Caco-2 (cell line): ENCODE data around the gene PDE11A. TPM values are rescaled to one million over a fixed set of nuclear protein-coding genes. Genes with fewer than 3 reads are reported as not detected.

Experiments
- BruUV-seq: library from RNA; stranded (reverse); fragments of 400-500 nt; replicated peaks from 2 replicates; lab custom pipeline; 2021; lab: Mats Ljungman, UMichigan
- CTCF ChIA-PET: fragments of 300-600 bp; sonication (Branson Sonifier 250); formaldehyde crosslinking; loops from one replicate; lab custom pipeline; 2022; ENCODE audit warnings: antibody characterized with exemption; lab: Charles Lee
- POLR2A ChIA-PET: fragments of 300-600 bp; sonication (Branson Sonifier 250); formaldehyde crosslinking; loops from one replicate; lab custom pipeline; 2022; ENCODE audit warnings: antibody characterized with exemption; lab: Charles Lee
- DNase-seq, 2 experiments: peaks; one replicate each; pipeline versions ENCODE4 v3.0.0 to v3.0.0-alpha.2; 2020 to 2022
- H3K27me3 ChIP-seq: replicated peaks from 2 replicates; pipeline ENCODE4 v1.6.0; 2011; ENCODE audit warnings: low read length; ENCODE audit not compliant: control insufficient read depth, insufficient read depth
- H3K36me3 ChIP-seq: 2 replicates; pipeline ENCODE4 v1.5.1; 2011; ENCODE audit warnings: low read length; ENCODE audit not compliant: control insufficient read depth, insufficient read depth
- H3K4me1 ChIP-seq: fragments of 250-450 bp; sonication (Bioruptor Pico); 2 replicates; pipeline ENCODE4 v1.5.1; 2020; ENCODE audit warnings: mild to moderate bottlenecking
- H3K4me3 ChIP-seq: 2 replicates; pipeline ENCODE4 v1.5.1; 2011; ENCODE audit warnings: low read depth, mild to moderate bottlenecking, control low read depth, low read length
- H3K9me3 ChIP-seq: fragments of 250-450 bp; sonication (Bioruptor Pico); 2 replicates; pipeline ENCODE4 v1.5.1; 2020; ENCODE audit warnings: mild to moderate bottlenecking, moderate library complexity
- H3K27ac Mint-ChIP-seq: one replicate; pipeline ENCODE4 v1.8.0; 2022; ENCODE audit warnings: mixed read lengths; ENCODE audit not compliant: unreplicated experiment
- H3K27me3 Mint-ChIP-seq: one replicate; pipeline ENCODE4 v1.8.0; 2022; ENCODE audit warnings: mixed read lengths; ENCODE audit not compliant: insufficient read depth, unreplicated experiment
- H3K36me3 Mint-ChIP-seq: one replicate; pipeline ENCODE4 v1.8.0; 2022; ENCODE audit warnings: mild to moderate bottlenecking, mixed read lengths; ENCODE audit not compliant: insufficient read depth, unreplicated experiment
- H3K4me1 Mint-ChIP-seq: one replicate; pipeline ENCODE4 v1.8.0; 2022; ENCODE audit warnings: low read depth, mixed read lengths; ENCODE audit not compliant: unreplicated experiment
- H3K4me3 Mint-ChIP-seq: one replicate; pipeline ENCODE4 v1.8.0; 2022; ENCODE audit warnings: mild to moderate bottlenecking, moderate library complexity, mixed read lengths; ENCODE audit not compliant: unreplicated experiment
- H3K9me3 Mint-ChIP-seq: one replicate; pipeline ENCODE4 v1.8.0; 2022; ENCODE audit warnings: mixed read lengths; ENCODE audit not compliant: unreplicated experiment
- CTCF ChIP-seq, 2 experiments: fragments of 200-600 bp in 1 of 2; IDR thresholded peaks; 1 replicate in 1 of 2; 2 replicates in 1 of 2; pipeline versions ENCODE4 v1.5.1 to v1.8.0; 2011 to 2022; ENCODE audit warnings: antibody characterized with exemption in 1 of 2, control low read depth in 1 of 2, inconsistent platforms in 1 of 2, low read depth in 1 of 2, low read length in 1 of 2, mild to moderate bottlenecking in 1 of 2, moderate library complexity in 1 of 2; ENCODE audit not compliant: insufficient read depth in 1 of 2, severe bottlenecking in 1 of 2, unreplicated experiment in 1 of 2
- intact Hi-C: fragments of 100-400 bp; cut with micrococcal nuclease; formaldehyde crosslinking; loops from one replicate; pipeline ENCODE4 v1.10.0; 2022; ENCODE audit not compliant: unreplicated experiment
- total RNA-seq: library from RNA; stranded (reverse); gene quantifications from 2 replicates; pipeline ENCODE4 v1.2.3, GENCODE V29; 2022

Gene PDE11A
- total RNA-seq, 1 experiment from 2014 or later = 0.25 TPM

GRCh38 chr2:177692042-177692782, 380.4 kb downstream of the PDE11A start:
- Mint-ChIP-seq H3K36me3 (no peaks in the 10 kb centered on the region), H3K4me3 (no peak overlapping the region), H3K9me3 (no peaks in the 10 kb centered on the region), H3K27ac (no peak overlapping the region), H3K27me3 (peaks cover 7% of the 10 kb centered on the region), H3K4me1 (peaks cover 10% of the 10 kb centered on the region)
- Histone ChIP-seq H3K36me3 (no peaks in the 10 kb centered on the region), H3K4me3 (no peak overlapping the region), H3K27me3 (no peaks in the 10 kb centered on the region), H3K4me1 (peaks cover 9% of the 10 kb centered on the region; the same call in 1 of the 2 replicates), H3K9me3 (no peaks in the 10 kb centered on the region)
- POLR2A ChIA-PET = no interaction called here
- peak in 1 of 2 experiments; percentile 7 for DNase-seq
- no TSS peak for BruUV-seq
- intact Hi-C loops = no loop called here
- no peak for TF ChIP-seq CTCF (IDR thresholded peaks at IDR 0.05; ENCODE audit: insufficient read depth in 1 of 2, low read depth in 1 of 2, low read length in 1 of 2, severe bottlenecking in 1 of 2, unreplicated experiment in 1 of 2)
- CTCF ChIA-PET = no interaction called here

- no peaks in the 10 kb centered on the region for H3K27me3 ChIP-seq
- H3K4me1 ChIP-seq = peaks cover 9% of the 10 kb centered on the region; the same call in 1 of the 2 replicates
- H3K36me3 ChIP-seq = no peaks in the 10 kb centered on the region
- H3K9me3 ChIP-seq = no peaks in the 10 kb centered on the region
- Mint-ChIP-seq H3K4me1 (peaks cover 5% of the 10 kb centered on the region), H3K4me3 (no peak overlapping the region), H3K27ac (no peak overlapping the region), H3K27me3 (peaks cover 4% of the 10 kb centered on the region), H3K36me3 (no peaks in the 10 kb centered on the region), H3K9me3 (no peaks in the 10 kb centered on the region)
- intact Hi-C loops = no loop called here
- no peak for TF ChIP-seq CTCF (IDR thresholded peaks at IDR 0.05; ENCODE audit: insufficient read depth in 1 of 2, low read depth in 1 of 2, low read length in 1 of 2, severe bottlenecking in 1 of 2, unreplicated experiment in 1 of 2)
- CTCF ChIA-PET = no interaction called here
- POLR2A ChIA-PET = no interaction called here
- BruUV-seq = no TSS peak
- no peak overlapping the region for H3K4me3 ChIP-seq
- no peak for DNase-seq
Measured at GRCh38 chr2:177691177-177691576, 381.4 kb downstream of the PDE11A start.

- Mint-ChIP-seq H3K4me3 (no peak overlapping the region), H3K4me1 (no peaks in the 10 kb centered on the region), H3K27me3 (peaks cover 2% of the 10 kb centered on the region), H3K9me3 (no peaks in the 10 kb centered on the region), H3K36me3 (no peaks in the 10 kb centered on the region), H3K27ac (no peak overlapping the region)
- TF ChIP-seq CTCF (IDR thresholded peaks at IDR 0.05; ENCODE audit: insufficient read depth in 1 of 2, low read depth in 1 of 2, low read length in 1 of 2, severe bottlenecking in 1 of 2, unreplicated experiment in 1 of 2) = no peak
- Histone ChIP-seq H3K4me3 (no peak overlapping the region), H3K36me3 (no peaks in the 10 kb centered on the region), H3K27me3 (no peaks in the 10 kb centered on the region), H3K9me3 (no peaks in the 10 kb centered on the region), H3K4me1 (peaks cover 9% of the 10 kb centered on the region; the same call in 1 of the 2 replicates)
- intact Hi-C loops = no loop called here
- ChIA-PET POLR2A (no interaction called here), CTCF (no interaction called here)
- no TSS peak for BruUV-seq
- DNase-seq = no peak
Measured at GRCh38 chr2:177689623-177690022, 383.0 kb downstream of the PDE11A start.
